ENCODE results near the gene INTS1.

Gene INTS1

DNA sequence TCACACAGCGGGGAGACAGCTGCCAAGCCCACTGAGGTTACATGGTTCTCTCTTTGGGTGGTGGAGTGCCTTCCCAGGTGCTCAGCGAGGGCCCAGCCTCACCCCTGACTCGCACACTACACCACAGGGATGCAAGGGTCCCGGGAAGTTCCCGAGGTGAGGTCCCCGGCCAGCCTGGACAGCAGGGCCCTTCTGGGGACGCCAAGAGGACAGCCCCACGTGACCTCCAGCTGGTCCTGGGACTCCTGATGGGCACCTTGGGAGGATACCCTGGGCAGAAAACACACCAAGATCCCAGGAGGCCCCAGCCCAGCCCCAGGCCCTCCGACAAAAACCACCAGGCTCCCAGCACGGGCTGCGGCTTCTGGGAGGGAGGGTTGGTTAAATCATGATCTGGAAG, 53.2 kb downstream of the INTS1 start:
- H3K27me3 ChIP-seq (replicated peaks; ENCODE audit: insufficient read depth, low read length): no peaks in the 10 kb centered on the region
- TF ChIP-seq EZH2 (optimal IDR thresholded peaks at IDR 0.05; ENCODE audit: low read depth, low read length) (no peak), EZH2phosphoT487 (IDR thresholded peaks at IDR 0.05; ENCODE audit: low read length) (no peak)
- TF ChIP-seq, protein P1, sequence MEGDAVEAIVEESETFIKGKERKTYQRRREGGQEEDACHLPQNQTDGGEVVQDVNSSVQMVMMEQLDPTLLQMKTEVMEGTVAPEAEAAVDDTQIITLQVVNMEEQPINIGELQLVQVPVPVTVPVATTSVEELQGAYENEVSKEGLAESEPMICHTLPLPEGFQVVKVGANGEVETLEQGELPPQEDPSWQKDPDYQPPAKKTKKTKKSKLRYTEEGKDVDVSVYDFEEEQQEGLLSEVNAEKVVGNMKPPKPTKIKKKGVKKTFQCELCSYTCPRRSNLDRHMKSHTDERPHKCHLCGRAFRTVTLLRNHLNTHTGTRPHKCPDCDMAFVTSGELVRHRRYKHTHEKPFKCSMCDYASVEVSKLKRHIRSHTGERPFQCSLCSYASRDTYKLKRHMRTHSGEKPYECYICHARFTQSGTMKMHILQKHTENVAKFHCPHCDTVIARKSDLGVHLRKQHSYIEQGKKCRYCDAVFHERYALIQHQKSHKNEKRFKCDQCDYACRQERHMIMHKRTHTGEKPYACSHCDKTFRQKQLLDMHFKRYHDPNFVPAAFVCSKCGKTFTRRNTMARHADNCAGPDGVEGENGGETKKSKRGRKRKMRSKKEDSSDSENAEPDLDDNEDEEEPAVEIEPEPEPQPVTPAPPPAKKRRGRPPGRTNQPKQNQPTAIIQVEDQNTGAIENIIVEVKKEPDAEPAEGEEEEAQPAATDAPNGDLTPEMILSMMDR (IDR thresholded peaks at IDR 0.05; ENCODE audit: low read length): no peak
- DNase-seq: no peak

GRCh38 chr7:1450431-1450830, 53.8 kb downstream of the INTS1 start:
- Histone ChIP-seq H3K4me2 (ENCODE audit: low read depth, low read length) (no peak overlapping the region), H3K9ac (ENCODE audit: low read length) (no peak overlapping the region)

More for the DNA sequence above, 53.2 kb downstream of the INTS1 start:
- H3K9me2 ChIP-seq (replicated peaks; ENCODE audit: insufficient read depth, low read length): no peaks in the 10 kb centered on the region
- no peak overlapping the region for H3K4me3 ChIP-seq (ENCODE audit: low read length)
- no peak overlapping the region for H3K9ac ChIP-seq (ENCODE audit: low read length)
- H4K20me1 ChIP-seq (ENCODE audit: insufficient read depth, low read length): no peaks in the 10 kb centered on the region
- H3K9me3 ChIP-seq (replicated peaks; ENCODE audit: insufficient read depth, low read length): no peaks in the 10 kb centered on the region
- no peak overlapping the region for H2AFZ ChIP-seq (ENCODE audit: low read length)
- no peak overlapping the region for H3K4me2 ChIP-seq (ENCODE audit: low read depth, low read length)
- H3K4me1 ChIP-seq (ENCODE audit: low read length): peaks cover 10% of the 10 kb centered on the region; the same call in 1 of the 2 replicates
- no peak overlapping the region for H3K27ac ChIP-seq (ENCODE audit: low read length)
- no peaks in the 10 kb centered on the region for H3K36me3 ChIP-seq (replicated peaks; ENCODE audit: insufficient read depth, low read length)
- no peaks in the 10 kb centered on the region for H3K79me2 ChIP-seq (ENCODE audit: low read length)
- H3F3A ChIP-seq (ENCODE audit: insufficient read depth, low read length): peaks cover 5% of the 10 kb centered on the region; the same call in 1 of the 2 replicates

DNA sequence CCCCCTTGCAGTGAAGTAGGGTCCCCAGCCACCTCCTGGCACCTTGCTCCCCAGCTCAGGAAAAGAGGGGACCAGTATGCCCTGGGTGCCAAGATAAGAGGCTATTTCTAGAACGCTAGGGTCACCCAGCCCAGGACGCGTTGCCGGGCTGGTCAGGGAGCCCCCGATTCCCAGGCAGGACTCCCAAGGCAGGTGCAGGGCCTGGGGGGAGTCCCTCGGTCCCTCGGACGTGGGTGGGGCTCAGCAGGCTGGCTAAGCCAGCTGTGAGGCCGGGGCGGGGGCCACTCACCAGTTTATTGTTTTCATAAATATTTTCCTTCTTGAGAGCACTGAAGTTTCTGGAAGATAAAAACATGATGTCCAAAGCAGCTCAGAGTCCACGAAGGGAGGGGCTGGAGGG, 54.2 kb downstream of the INTS1 start:
- no peak overlapping the region for H3K4me3 ChIP-seq (ENCODE audit: low read length)
- no peak for DNase-seq
- no peak overlapping the region for H3K4me2 ChIP-seq (ENCODE audit: low read depth, low read length)
- H3K36me3 ChIP-seq (replicated peaks; ENCODE audit: insufficient read depth, low read length): no peaks in the 10 kb centered on the region
- no peaks in the 10 kb centered on the region for H3K9me2 ChIP-seq (replicated peaks; ENCODE audit: insufficient read depth, low read length)
- H3K4me1 ChIP-seq (ENCODE audit: low read length): peaks cover 5% of the 10 kb centered on the region; the same call in 1 of the 2 replicates
- H3K79me2 ChIP-seq (ENCODE audit: low read length): no peaks in the 10 kb centered on the region
- H3K27ac ChIP-seq (ENCODE audit: low read length): no peak overlapping the region
- H2AFZ ChIP-seq (ENCODE audit: low read length): no peak overlapping the region
- no peaks in the 10 kb centered on the region for H3K9me3 ChIP-seq (replicated peaks; ENCODE audit: insufficient read depth, low read length)
- H3F3A ChIP-seq (ENCODE audit: insufficient read depth, low read length): peaks cover 2% of the 10 kb centered on the region; the same call in 1 of the 2 replicates
- no peaks in the 10 kb centered on the region for H3K27me3 ChIP-seq (replicated peaks; ENCODE audit: insufficient read depth, low read length)
- H4K20me1 ChIP-seq (ENCODE audit: insufficient read depth, low read length): no peaks in the 10 kb centered on the region
- H3K9ac ChIP-seq (ENCODE audit: low read length): no peak overlapping the region
- TF ChIP-seq EZH2 (optimal IDR thresholded peaks at IDR 0.05; ENCODE audit: low read depth, low read length) (no peak), EZH2phosphoT487 (IDR thresholded peaks at IDR 0.05; ENCODE audit: low read length) (no peak)
- TF ChIP-seq, protein P1 (IDR thresholded peaks at IDR 0.05; ENCODE audit: low read length): no peak

More at GRCh38 chr7:1450431-1450830, 53.8 kb downstream of the INTS1 start:
- no peak for DNase-seq
- H3K79me2 ChIP-seq (ENCODE audit: low read length): no peaks in the 10 kb centered on the region
- H2AFZ ChIP-seq (ENCODE audit: low read length): no peak overlapping the region
- H3K9me2 ChIP-seq (replicated peaks; ENCODE audit: insufficient read depth, low read length): no peaks in the 10 kb centered on the region
- no peak for TF ChIP-seq EZH2phosphoT487 (IDR thresholded peaks at IDR 0.05; ENCODE audit: low read length)
- H3K4me1 ChIP-seq (ENCODE audit: low read length): peaks cover 6% of the 10 kb centered on the region; the same call in 1 of the 2 replicates
- H3K9me3 ChIP-seq (replicated peaks; ENCODE audit: insufficient read depth, low read length): no peaks in the 10 kb centered on the region
- H3K27me3 ChIP-seq (replicated peaks; ENCODE audit: insufficient read depth, low read length): no peaks in the 10 kb centered on the region
- no peak overlapping the region for H3K4me3 ChIP-seq (ENCODE audit: low read length)
- H3K27ac ChIP-seq (ENCODE audit: low read length): no peak overlapping the region
- no peaks in the 10 kb centered on the region for H4K20me1 ChIP-seq (ENCODE audit: insufficient read depth, low read length)
- H3F3A ChIP-seq (ENCODE audit: insufficient read depth, low read length): peaks cover 5% of the 10 kb centered on the region; the same call in 1 of the 2 replicates
- no peaks in the 10 kb centered on the region for H3K36me3 ChIP-seq (replicated peaks; ENCODE audit: insufficient read depth, low read length)

DNA sequence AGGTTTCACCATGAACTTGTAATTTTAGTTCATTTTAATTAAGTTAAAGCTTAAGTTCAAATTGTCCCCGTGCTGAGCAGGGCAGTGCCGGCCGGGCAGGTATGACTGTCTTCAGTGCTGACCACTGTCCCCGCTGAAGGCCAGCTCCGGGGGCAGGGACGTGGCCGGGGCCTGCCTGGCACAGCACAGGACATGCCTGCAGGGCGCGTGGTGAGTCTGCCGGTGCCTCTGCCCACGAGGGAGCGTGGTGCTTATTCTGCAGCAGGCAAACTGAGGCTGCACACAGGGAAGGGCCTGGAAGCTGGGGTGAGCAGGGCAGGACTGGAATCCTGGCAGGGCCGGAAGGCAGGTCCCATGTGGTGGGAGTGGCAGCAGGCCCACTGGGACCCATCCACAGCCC, 54.7 kb downstream of the INTS1 start:
- Histone ChIP-seq H3K9me2 (replicated peaks; ENCODE audit: insufficient read depth, low read length) (no peaks in the 10 kb centered on the region), H3K4me2 (ENCODE audit: low read depth, low read length) (no peak overlapping the region), H3K27ac (ENCODE audit: low read length) (no peak overlapping the region), H4K20me1 (ENCODE audit: insufficient read depth, low read length) (no peaks in the 10 kb centered on the region), H3F3A (ENCODE audit: insufficient read depth, low read length) (no peaks in the 10 kb centered on the region), H3K27me3 (replicated peaks; ENCODE audit: insufficient read depth, low read length) (no peaks in the 10 kb centered on the region), H3K4me1 (ENCODE audit: low read length) (peaks cover under 1% of the 10 kb centered on the region; the same call in 1 of the 2 replicates), H3K9ac (ENCODE audit: low read length) (no peak overlapping the region), H2AFZ (ENCODE audit: low read length) (no peak overlapping the region), H3K79me2 (ENCODE audit: low read length) (no peaks in the 10 kb centered on the region), H3K9me3 (replicated peaks; ENCODE audit: insufficient read depth, low read length) (no peaks in the 10 kb centered on the region), H3K36me3 (replicated peaks; ENCODE audit: insufficient read depth, low read length) (no peaks in the 10 kb centered on the region), H3K4me3 (ENCODE audit: low read length) (no peak overlapping the region)
- TF ChIP-seq EZH2 (optimal IDR thresholded peaks at IDR 0.05; ENCODE audit: low read depth, low read length): no peak
- DNase-seq: no peak

All from MM.1S (cell line).